Measurements from ENCODE around the gene FBLN2.

DNA sequence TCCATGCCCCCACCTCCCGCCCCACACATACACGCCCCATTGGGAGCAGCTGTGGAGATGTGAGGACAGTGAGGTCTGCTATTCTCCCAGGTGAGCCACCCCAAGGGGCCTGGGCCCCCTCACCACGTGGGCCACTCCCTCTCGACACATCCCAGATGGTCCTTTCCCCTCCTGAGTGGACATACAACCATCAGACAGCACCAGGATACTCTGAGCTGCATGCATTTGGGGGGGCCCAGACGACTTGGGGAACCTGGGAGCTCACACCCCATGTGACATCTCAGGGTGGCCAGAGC is 17.5 kb downstream of the FBLN2 start:
- TF ChIP-seq, protein P1, sequence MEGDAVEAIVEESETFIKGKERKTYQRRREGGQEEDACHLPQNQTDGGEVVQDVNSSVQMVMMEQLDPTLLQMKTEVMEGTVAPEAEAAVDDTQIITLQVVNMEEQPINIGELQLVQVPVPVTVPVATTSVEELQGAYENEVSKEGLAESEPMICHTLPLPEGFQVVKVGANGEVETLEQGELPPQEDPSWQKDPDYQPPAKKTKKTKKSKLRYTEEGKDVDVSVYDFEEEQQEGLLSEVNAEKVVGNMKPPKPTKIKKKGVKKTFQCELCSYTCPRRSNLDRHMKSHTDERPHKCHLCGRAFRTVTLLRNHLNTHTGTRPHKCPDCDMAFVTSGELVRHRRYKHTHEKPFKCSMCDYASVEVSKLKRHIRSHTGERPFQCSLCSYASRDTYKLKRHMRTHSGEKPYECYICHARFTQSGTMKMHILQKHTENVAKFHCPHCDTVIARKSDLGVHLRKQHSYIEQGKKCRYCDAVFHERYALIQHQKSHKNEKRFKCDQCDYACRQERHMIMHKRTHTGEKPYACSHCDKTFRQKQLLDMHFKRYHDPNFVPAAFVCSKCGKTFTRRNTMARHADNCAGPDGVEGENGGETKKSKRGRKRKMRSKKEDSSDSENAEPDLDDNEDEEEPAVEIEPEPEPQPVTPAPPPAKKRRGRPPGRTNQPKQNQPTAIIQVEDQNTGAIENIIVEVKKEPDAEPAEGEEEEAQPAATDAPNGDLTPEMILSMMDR (IDR thresholded peaks at IDR 0.05) = no peak
- no peak for TF ChIP-seq POLR2A (IDR thresholded peaks at IDR 0.05)
